ENCODE data around the gene PDE4B. TPM values are rescaled to one million over a fixed set of nuclear protein-coding genes. Genes with fewer than 3 reads are reported as not detected.
"Not testable (repeated sequence)": the region's sequence is repeated elsewhere in the genome, so short reads cannot be mapped to it uniquely, and the experiment has no call there.

The PDE4B gene
- total RNA-seq, 1 donor from 2014 or later: 12.0 TPM

GRCh38 chr1:66136423-66136822, 343.7 kb downstream of the PDE4B start:
- intact Hi-C loops (cut with DNase I); DNase-seq (ENCODE audit: missing footprints); ATAC-seq: not testable (repeated sequence)

GRCh38 chr1:66137235-66137634, 344.5 kb downstream of the PDE4B start:
- ATAC-seq: no peak
- DNase-seq (ENCODE audit: missing footprints): no peak
- intact Hi-C loops (cut with DNase I): no loop called here

GRCh38 chr1:66138613-66139012, 345.9 kb downstream of the PDE4B start:
- intact Hi-C loops (cut with DNase I): no loop called here
- no peak for DNase-seq (ENCODE audit: missing footprints)
- ATAC-seq: no peak

- DNase-seq (ENCODE audit: missing footprints) (no peak), ATAC-seq (no peak)
- intact Hi-C loops (cut with DNase I): no loop called here
Measured at GRCh38 chr1:66140072-66140471, 347.4 kb downstream of the PDE4B start.

- intact Hi-C loops (cut with DNase I): no loop called here
- DNase-seq (ENCODE audit: missing footprints): no peak
Measured at GRCh38 chr1:66143651-66144050, 351.0 kb downstream of the PDE4B start.

GRCh38 chr1:66147226-66147835, 354.6 kb downstream of the PDE4B start:
- DNase-seq (ENCODE audit: missing footprints) (no peak), ATAC-seq (no peak)
- intact Hi-C loops (cut with DNase I): no loop called here

More at GRCh38 chr1:66143651-66144050, 351.0 kb downstream of the PDE4B start:
- ATAC-seq: no peak

GRCh38 chr1:66152034-66152433, 359.3 kb downstream of the PDE4B start:
- ATAC-seq (no peak), DNase-seq (ENCODE audit: missing footprints) (no peak)
- intact Hi-C loops (cut with DNase I): no loop called here

- DNase-seq (ENCODE audit: missing footprints): no peak
- no peak for ATAC-seq
- intact Hi-C loops (cut with DNase I): no loop called here
Measured at GRCh38 chr1:66154394-66154793, 361.7 kb downstream of the PDE4B start.

- intact Hi-C loops (cut with DNase I): no loop called here
- DNase-seq (ENCODE audit: missing footprints): no peak
- ATAC-seq: no peak
Measured at GRCh38 chr1:66156144-66156543, 363.4 kb downstream of the PDE4B start.

GRCh38 chr1:66159800-66160199, 367.1 kb downstream of the PDE4B start:
- DNase-seq (ENCODE audit: missing footprints) (no peak), ATAC-seq (no peak)
- intact Hi-C loops (cut with DNase I): no loop called here

GRCh38 chr1:66160719-66161118, 368.0 kb downstream of the PDE4B start:
- DNase-seq (ENCODE audit: missing footprints) (no peak), ATAC-seq (no peak)
- intact Hi-C loops (cut with DNase I): no loop called here

- ATAC-seq: no peak
- no peak for DNase-seq (ENCODE audit: missing footprints)
- intact Hi-C loops (cut with DNase I): no loop called here
Measured at GRCh38 chr1:66166753-66167152, 374.1 kb downstream of the PDE4B start.

- intact Hi-C loops (cut with DNase I): no loop called here
- DNase-seq (ENCODE audit: missing footprints) (no peak), ATAC-seq (no peak)
Measured at GRCh38 chr1:66167267-66167666, 374.6 kb downstream of the PDE4B start.

GRCh38 chr1:66168467-66168887, 375.8 kb downstream of the PDE4B start:
- intact Hi-C loops (cut with DNase I): no loop called here
- no peak for ATAC-seq
- no peak for DNase-seq (ENCODE audit: missing footprints)

GRCh38 chr1:66168948-66169671, 376.4 kb downstream of the PDE4B start:
- intact Hi-C loops (cut with DNase I): no loop called here
- ATAC-seq: no peak
- DNase-seq (ENCODE audit: missing footprints): no peak

- intact Hi-C loops (cut with DNase I): no loop called here
- DNase-seq (ENCODE audit: missing footprints) (no peak), ATAC-seq (no peak)
Measured at GRCh38 chr1:66172272-66172671, 379.6 kb downstream of the PDE4B start.

- DNase-seq (ENCODE audit: missing footprints) (no peak), ATAC-seq (no peak)
- intact Hi-C loops (cut with DNase I): no loop called here
Measured at GRCh38 chr1:66175098-66175497, 382.4 kb downstream of the PDE4B start.

GRCh38 chr1:66175581-66175980, 382.9 kb downstream of the PDE4B start:
- intact Hi-C loops (cut with DNase I): no loop called here
- DNase-seq (ENCODE audit: missing footprints) (no peak), ATAC-seq (no peak)

GRCh38 chr1:66176012-66176715, 383.5 kb downstream of the PDE4B start:
- intact Hi-C loops (cut with DNase I): no loop called here
- no peak for ATAC-seq

GRCh38 chr1:66176832-66177231, 384.1 kb downstream of the PDE4B start:
- DNase-seq (ENCODE audit: missing footprints): no peak
- intact Hi-C loops (cut with DNase I): no loop called here
- no peak for ATAC-seq

More at GRCh38 chr1:66176012-66176715, 383.5 kb downstream of the PDE4B start:
- no peak for DNase-seq (ENCODE audit: missing footprints)

All from Right ventricle myocardium inferior (tissue), 1 donor.